ENCODE measurements around the gene CD24. TPM values are rescaled to one million over a fixed set of nuclear protein-coding genes. Genes with fewer than 3 reads are reported as not detected.

Gene CD24
- total RNA-seq, 1 donor from 2014 or later = 49.4 TPM

DNA sequence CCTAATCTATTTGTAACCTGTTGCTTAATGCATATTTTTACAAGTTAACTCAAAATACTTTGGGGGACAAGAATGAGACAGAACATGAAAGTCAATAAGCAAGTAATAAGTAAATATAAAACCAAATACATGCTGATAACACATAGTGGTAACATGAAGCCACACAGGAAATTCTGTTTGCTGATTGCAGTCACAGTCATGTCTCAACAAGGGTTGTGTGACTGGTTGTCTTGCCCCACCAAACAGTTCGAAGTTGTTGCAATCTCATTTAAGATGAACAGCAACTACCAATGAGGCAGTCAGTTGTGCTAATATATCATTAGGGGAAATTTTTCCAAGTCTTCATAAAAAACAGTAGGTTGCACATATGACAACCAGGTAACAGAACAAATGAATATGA, 14.5 kb downstream of the CD24 start:
- Mint-ChIP-seq H3K27ac (no peak overlapping the region), H3K9me3 (peaks cover 3% of the 10 kb centered on the region), H3K36me3 (ENCODE audit: low read depth) (no peaks in the 10 kb centered on the region), H3K4me3 (no peak overlapping the region), H3K27me3 (no peaks in the 10 kb centered on the region), H3K4me1 (no peaks in the 10 kb centered on the region)
- intact Hi-C loops (cut with micrococcal nuclease) = no loop called here
- POLR2A ChIA-PET = no interaction called here
- DNase-seq (no peak), ATAC-seq (ENCODE audit: low read depth) (no peak)
- CTCF ChIA-PET = no interaction called here
- TF ChIP-seq, protein P1, sequence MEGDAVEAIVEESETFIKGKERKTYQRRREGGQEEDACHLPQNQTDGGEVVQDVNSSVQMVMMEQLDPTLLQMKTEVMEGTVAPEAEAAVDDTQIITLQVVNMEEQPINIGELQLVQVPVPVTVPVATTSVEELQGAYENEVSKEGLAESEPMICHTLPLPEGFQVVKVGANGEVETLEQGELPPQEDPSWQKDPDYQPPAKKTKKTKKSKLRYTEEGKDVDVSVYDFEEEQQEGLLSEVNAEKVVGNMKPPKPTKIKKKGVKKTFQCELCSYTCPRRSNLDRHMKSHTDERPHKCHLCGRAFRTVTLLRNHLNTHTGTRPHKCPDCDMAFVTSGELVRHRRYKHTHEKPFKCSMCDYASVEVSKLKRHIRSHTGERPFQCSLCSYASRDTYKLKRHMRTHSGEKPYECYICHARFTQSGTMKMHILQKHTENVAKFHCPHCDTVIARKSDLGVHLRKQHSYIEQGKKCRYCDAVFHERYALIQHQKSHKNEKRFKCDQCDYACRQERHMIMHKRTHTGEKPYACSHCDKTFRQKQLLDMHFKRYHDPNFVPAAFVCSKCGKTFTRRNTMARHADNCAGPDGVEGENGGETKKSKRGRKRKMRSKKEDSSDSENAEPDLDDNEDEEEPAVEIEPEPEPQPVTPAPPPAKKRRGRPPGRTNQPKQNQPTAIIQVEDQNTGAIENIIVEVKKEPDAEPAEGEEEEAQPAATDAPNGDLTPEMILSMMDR (IDR thresholded peaks at IDR 0.05) = no peak

DNA sequence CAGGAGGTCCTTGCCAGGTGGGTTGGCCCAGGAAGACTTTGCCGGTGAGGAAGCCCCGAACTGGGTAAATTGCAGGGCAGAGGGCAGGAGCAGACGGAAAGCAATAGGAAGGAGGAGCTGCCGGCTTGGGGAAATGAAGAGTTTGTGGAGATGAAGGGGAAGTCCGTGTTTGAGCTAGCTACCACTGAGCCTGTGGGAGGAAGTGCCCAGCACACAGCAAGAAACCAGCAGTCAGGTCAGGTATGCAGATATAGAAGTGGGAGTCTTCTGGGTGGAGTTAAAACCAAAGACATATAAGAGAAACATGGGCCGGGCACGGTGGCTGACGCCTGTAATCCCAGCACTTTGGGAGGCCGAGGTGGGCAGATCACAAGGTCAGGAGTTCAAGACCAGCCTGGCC, 34.7 kb downstream of the CD24 start:
- Mint-ChIP-seq H3K36me3 (ENCODE audit: low read depth) (no peaks in the 10 kb centered on the region), H3K4me1 (peaks cover 16% of the 10 kb centered on the region), H3K9me3 (no peaks in the 10 kb centered on the region), H3K27ac (peak overlapping the region; percentile 15), H3K27me3 (peaks cover 5% of the 10 kb centered on the region), H3K4me3 (peak overlapping the region; percentile 29)
- intact Hi-C loops (cut with micrococcal nuclease) = no loop called here
- ChIA-PET CTCF (no interaction called here), POLR2A (no interaction called here)
- DNase-seq = no peak
- TF ChIP-seq, protein P1 (IDR thresholded peaks at IDR 0.05) = no peak
- ATAC-seq (ENCODE audit: low read depth) = peak; percentile 85

DNA sequence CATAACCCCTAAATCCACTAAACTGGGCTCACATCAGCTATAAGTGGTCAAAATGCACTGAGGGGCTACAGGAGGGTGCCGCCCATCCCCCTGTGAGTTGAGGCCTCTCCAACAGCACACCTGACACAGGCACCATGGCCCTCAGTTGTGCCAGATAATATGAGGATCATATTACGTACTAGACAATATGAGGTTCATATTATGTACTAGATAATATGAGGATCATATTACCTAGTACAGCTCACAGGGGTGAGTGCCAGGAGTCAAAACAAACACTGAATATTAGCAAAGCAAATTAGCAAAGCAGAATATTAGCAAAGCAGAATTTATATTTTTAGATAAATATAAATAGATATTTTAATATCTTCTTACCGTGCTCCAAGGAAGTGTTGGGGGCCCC, 35.3 kb downstream of the CD24 start:
- Mint-ChIP-seq H3K9me3 (no peaks in the 10 kb centered on the region), H3K4me3 (no peak overlapping the region), H3K4me1 (peaks cover 16% of the 10 kb centered on the region), H3K36me3 (ENCODE audit: low read depth) (no peaks in the 10 kb centered on the region), H3K27me3 (peaks cover 2% of the 10 kb centered on the region), H3K27ac (no peak overlapping the region)
- TF ChIP-seq, protein P1 (IDR thresholded peaks at IDR 0.05) = no peak
- ChIA-PET CTCF (no interaction called here), POLR2A (no interaction called here)
- no peak for ATAC-seq (ENCODE audit: low read depth)
- intact Hi-C loops (cut with micrococcal nuclease) = no loop called here
- DNase-seq = no peak

DNA sequence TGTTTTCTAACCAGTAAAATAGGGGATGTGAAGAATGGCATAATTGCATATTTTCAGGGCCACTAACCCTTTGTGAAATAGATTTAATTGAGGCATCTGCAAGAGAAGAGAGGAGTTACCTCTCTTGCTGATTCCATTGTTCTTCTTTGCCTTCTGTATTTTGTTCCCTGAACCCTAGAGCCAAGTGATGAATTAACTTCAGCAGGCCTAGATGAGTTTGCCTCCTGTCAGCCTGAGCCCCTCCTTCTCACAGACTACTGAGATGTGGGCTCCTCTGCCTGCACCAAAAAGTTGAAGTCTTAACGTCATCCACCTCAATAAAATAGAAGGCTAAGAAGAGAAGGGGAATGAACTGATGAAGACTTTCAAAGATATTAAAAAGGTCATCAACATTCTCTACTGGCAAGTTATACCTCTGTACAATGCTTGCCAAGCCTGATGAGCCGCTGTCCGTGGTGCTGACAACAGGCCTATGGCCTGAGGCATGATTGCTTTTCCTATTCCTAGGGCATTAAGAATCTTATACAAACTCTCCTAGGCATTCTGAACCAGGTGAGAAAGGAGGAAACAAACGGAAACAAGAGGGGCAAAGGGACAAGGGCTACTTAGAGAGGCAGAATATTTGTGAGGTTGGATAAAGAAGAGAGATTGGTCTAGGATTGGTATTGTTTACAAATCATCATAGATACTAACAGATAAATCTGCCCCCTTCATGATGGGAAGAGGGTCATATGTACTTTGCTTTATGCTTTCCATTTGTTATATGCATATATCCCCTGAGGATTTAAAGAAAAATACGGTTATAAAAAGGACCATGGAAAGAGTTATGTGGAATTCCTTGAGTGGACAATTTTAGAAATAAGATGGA, 46.8 kb downstream of the CD24 start:
- TF ChIP-seq, protein P1 (IDR thresholded peaks at IDR 0.05) = no peak
- H3K27ac Mint-ChIP-seq = no peak overlapping the region
- peaks cover 24% of the 10 kb centered on the region for H3K27me3 Mint-ChIP-seq
- no peak for ATAC-seq (ENCODE audit: low read depth)
- no peak for DNase-seq
- POLR2A ChIA-PET = no interaction called here
- intact Hi-C loops (cut with micrococcal nuclease) = loop anchor here (5.0 kb wide), 1 partner anchor 60 kb away; no protein-coding TSS in a partner anchor
- H3K4me3 Mint-ChIP-seq = no peak overlapping the region
- CTCF ChIA-PET = interaction anchor here (0.6 kb wide), 1 partner anchor 96 kb away, joined by 3 read pairs; no protein-coding TSS in a partner anchor
- no peaks in the 10 kb centered on the region for H3K36me3 Mint-ChIP-seq (ENCODE audit: low read depth)
- H3K4me1 Mint-ChIP-seq = peaks cover 4% of the 10 kb centered on the region
- peaks cover 2% of the 10 kb centered on the region for H3K9me3 Mint-ChIP-seq

DNA sequence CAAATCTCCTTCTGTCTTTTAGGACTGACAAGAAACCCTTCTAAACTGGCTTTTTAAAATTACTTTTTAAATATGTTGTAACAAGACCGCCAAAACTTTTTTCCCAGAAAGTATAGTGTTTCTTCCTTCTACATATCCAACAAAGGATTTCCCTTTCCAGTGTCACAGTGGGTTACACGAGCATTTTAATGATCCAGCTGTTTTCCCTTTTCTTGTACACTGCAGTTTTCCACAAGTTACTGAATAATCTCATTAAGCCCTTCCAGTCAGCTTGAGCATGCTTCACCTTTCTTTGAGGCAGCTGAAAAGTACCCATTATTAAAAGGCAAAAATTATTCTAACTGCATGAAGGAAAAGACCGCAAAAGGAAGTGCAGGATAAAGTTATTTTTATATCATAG, 48.6 kb downstream of the CD24 start:
- Mint-ChIP-seq H3K27ac (no peak overlapping the region), H3K4me1 (peaks cover 4% of the 10 kb centered on the region), H3K4me3 (no peak overlapping the region), H3K27me3 (peaks cover 20% of the 10 kb centered on the region), H3K9me3 (peaks cover 2% of the 10 kb centered on the region), H3K36me3 (ENCODE audit: low read depth) (no peaks in the 10 kb centered on the region)
- no peak for DNase-seq
- ChIA-PET CTCF (no interaction called here), POLR2A (no interaction called here)
- ATAC-seq (ENCODE audit: low read depth) = no peak
- intact Hi-C loops (cut with micrococcal nuclease) = loop anchor here (5.0 kb wide), 1 partner anchor 59 kb away; no protein-coding TSS in a partner anchor
- TF ChIP-seq, protein P1 (IDR thresholded peaks at IDR 0.05) = no peak

All from activated B cell treated with CpG ODN at 0.5 μM for 24 hours (primary cell).